HepG2 (cell line): ENCODE measurements around the gene KHNYN.
"Not testable (repeated sequence)": the region's sequence is repeated elsewhere in the genome, so short reads cannot be mapped to it uniquely, and the experiment has no call there.

ENCODE experiments used
- POLR2A ChIP-seq, 2 experiments: IDR thresholded peaks; 2 replicates each; pipeline ENCODE4 v1.6.1; 2011; ENCODE audit warnings: low read depth in 2 of 2, low read length in 2 of 2, mild to moderate bottlenecking in 1 of 2, moderate library complexity in 1 of 2; ENCODE audit not compliant: insufficient read depth in 1 of 2
- POLR2AphosphoS2 ChIP-seq: IDR thresholded peaks from 2 replicates; pipeline ENCODE4 v1.6.1; 2011; ENCODE audit warnings: low read depth, low read length, improper control_type of control experiment
- ZBTB20 ChIP-seq: sonication (generic); formaldehyde crosslinking; IDR thresholded peaks from 2 replicates; pipeline ENCODE4 v1.8.1; 2023; ENCODE audit warnings: missing genetic modification reagents, low read depth, mild to moderate bottlenecking, borderline replicate concordance
- ZBTB8A ChIP-seq: sonication (generic); formaldehyde crosslinking; IDR thresholded peaks from 2 replicates; pipeline ENCODE4 v1.4.0; 2020; ENCODE audit warnings: mild to moderate bottlenecking, low read depth, missing genetic modification reagents, borderline replicate concordance
- TF ChIP-seq, protein P1 (sequence below): sonication (generic); formaldehyde crosslinking; IDR thresholded peaks from 2 replicates; pipeline ENCODE4 v1.5.0; 2020; ENCODE audit warnings: mild to moderate bottlenecking, missing genetic modification reagents, moderate library complexity
- TF ChIP-seq, protein P2 (sequence below): sonication (generic); formaldehyde crosslinking; IDR thresholded peaks from 2 replicates; pipeline ENCODE4 v1.4.0; 2020; ENCODE audit warnings: mild to moderate bottlenecking, missing genetic modification reagents
- TF ChIP-seq, protein P3 (sequence below): IDR thresholded peaks from 2 replicates; pipeline ENCODE4 v1.6.1; 2016

DNA sequence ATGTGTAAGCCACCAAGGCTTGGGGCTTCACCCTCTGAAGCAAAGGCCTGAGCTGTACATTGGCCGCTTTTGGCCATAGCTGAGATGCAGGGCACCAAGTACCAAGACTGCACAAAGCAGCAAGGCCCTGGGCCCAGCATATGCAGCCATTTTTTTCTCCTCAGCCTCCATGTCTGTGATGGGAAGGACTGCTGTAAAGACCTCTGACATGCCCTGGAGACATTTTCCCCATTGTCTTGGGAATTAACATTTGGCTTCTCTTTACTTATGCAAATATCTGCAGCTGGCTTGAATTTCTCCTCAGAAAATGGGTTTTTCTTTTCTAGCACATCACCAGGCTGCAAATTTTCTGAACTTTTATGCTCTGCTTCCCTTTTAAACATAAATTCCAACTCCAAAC is 50.2 kb downstream of the KHNYN start:
- TF ChIP-seq, protein P1, sequence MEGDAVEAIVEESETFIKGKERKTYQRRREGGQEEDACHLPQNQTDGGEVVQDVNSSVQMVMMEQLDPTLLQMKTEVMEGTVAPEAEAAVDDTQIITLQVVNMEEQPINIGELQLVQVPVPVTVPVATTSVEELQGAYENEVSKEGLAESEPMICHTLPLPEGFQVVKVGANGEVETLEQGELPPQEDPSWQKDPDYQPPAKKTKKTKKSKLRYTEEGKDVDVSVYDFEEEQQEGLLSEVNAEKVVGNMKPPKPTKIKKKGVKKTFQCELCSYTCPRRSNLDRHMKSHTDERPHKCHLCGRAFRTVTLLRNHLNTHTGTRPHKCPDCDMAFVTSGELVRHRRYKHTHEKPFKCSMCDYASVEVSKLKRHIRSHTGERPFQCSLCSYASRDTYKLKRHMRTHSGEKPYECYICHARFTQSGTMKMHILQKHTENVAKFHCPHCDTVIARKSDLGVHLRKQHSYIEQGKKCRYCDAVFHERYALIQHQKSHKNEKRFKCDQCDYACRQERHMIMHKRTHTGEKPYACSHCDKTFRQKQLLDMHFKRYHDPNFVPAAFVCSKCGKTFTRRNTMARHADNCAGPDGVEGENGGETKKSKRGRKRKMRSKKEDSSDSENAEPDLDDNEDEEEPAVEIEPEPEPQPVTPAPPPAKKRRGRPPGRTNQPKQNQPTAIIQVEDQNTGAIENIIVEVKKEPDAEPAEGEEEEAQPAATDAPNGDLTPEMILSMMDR, result not testable (repeated sequence)
- TF ChIP-seq, protein P2, sequence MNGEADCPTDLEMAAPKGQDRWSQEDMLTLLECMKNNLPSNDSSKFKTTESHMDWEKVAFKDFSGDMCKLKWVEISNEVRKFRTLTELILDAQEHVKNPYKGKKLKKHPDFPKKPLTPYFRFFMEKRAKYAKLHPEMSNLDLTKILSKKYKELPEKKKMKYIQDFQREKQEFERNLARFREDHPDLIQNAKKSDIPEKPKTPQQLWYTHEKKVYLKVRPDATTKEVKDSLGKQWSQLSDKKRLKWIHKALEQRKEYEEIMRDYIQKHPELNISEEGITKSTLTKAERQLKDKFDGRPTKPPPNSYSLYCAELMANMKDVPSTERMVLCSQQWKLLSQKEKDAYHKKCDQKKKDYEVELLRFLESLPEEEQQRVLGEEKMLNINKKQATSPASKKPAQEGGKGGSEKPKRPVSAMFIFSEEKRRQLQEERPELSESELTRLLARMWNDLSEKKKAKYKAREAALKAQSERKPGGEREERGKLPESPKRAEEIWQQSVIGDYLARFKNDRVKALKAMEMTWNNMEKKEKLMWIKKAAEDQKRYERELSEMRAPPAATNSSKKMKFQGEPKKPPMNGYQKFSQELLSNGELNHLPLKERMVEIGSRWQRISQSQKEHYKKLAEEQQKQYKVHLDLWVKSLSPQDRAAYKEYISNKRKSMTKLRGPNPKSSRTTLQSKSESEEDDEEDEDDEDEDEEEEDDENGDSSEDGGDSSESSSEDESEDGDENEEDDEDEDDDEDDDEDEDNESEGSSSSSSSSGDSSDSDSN, result not testable (repeated sequence)
- TF ChIP-seq POLR2A (IDR thresholded peaks at IDR 0.05; ENCODE audit: insufficient read depth in 1 of 2, low read depth in 2 of 2, low read length in 2 of 2); POLR2AphosphoS2; ZBTB20; ZBTB8A: not testable (repeated sequence)
- TF ChIP-seq, protein P3, sequence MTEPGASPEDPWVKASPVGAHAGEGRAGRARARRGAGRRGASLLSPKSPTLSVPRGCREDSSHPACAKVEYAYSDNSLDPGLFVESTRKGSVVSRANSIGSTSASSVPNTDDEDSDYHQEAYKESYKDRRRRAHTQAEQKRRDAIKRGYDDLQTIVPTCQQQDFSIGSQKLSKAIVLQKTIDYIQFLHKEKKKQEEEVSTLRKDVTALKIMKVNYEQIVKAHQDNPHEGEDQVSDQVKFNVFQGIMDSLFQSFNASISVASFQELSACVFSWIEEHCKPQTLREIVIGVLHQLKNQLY (CRISPR knock-in tag), result not testable (repeated sequence)
